RWPE1 (cell line): Measurements from ENCODE around the gene TTYH2.
A peak's percentile ranks its signal among the peaks of the same experiment; 100 is the strongest.

Source experiments
- CTCF ChIA-PET: fragments of 350-600 bp; sonication (Branson Sonifier 250); formaldehyde crosslinking; extraction: SDS; loops from one replicate; lab custom pipeline; 2021; lab: Yijun Ruan, JAX
- POLR2A ChIA-PET: fragments of 400-600 bp; formaldehyde crosslinking; extraction: SDS; loops from one replicate; lab custom pipeline; 2020; ENCODE audit warnings: antibody characterized with exemption; ENCODE audit not compliant: low non-redundant PET; lab: Yijun Ruan, JAX
- DNase-seq: peaks from one replicate; pipeline ENCODE4 v3.0.0; 2012; ENCODE audit warnings: low spot score
- H3K27ac ChIP-seq: fragments of 450-650 bp; 2 replicates; pipeline ENCODE4 v1.5.1; 2017
- TF ChIP-seq, protein P1 (sequence below): fragments of 450-650 bp; conservative IDR thresholded peaks from 2 replicates; pipeline ENCODE4 v1.5.1; 2017; ENCODE audit warnings: low read depth, mild to moderate bottlenecking

Gene TTYH2

DNA sequence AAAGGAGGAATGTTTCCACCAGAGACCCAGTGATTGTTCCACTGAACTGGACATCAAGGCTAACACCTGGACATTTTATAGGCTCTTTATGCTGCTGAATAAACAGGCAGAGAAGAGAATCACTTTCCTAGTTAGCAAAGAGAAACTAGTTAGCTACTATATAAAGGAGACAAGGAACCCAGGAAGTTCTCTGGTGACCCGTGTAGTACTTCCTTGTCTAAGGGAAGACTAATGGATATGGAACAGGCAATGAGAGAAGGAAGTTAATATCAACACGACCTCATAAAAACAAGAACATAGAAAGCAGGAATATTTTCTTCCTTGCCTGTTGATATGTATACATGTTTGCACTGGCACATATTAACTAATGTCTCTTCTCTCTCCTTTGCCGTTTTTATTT, 40.7 kb upstream of the TTYH2 start:
- POLR2A ChIA-PET = no interaction called here
- TF ChIP-seq, protein P1, sequence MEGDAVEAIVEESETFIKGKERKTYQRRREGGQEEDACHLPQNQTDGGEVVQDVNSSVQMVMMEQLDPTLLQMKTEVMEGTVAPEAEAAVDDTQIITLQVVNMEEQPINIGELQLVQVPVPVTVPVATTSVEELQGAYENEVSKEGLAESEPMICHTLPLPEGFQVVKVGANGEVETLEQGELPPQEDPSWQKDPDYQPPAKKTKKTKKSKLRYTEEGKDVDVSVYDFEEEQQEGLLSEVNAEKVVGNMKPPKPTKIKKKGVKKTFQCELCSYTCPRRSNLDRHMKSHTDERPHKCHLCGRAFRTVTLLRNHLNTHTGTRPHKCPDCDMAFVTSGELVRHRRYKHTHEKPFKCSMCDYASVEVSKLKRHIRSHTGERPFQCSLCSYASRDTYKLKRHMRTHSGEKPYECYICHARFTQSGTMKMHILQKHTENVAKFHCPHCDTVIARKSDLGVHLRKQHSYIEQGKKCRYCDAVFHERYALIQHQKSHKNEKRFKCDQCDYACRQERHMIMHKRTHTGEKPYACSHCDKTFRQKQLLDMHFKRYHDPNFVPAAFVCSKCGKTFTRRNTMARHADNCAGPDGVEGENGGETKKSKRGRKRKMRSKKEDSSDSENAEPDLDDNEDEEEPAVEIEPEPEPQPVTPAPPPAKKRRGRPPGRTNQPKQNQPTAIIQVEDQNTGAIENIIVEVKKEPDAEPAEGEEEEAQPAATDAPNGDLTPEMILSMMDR = no peak

DNA sequence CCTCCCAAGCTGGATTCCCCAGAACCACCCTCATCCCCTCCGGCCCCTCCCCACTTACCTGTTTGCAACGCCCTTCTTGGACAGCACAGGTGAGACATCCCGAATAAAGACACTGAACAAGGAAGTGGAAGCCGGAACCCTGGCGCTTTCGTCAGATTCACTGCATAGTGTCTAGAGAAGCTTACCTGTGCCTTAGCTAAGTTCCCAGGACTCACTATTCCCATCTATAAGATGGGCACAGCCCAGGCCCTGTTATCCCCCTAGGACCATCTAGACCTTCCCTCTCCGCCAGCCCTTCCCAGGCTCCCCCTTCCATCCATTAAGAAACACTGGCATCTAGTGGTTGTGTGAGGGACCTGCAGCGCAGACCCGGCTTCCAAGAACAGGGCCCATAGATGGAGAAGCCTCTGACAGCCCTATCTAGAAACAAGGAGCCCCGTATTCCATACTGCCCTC, 36.8 kb upstream of the TTYH2 start:
- TF ChIP-seq, protein P1 = peak; percentile 89
- POLR2A ChIA-PET = interaction anchor here (0.6 kb wide), 1 partner anchor 864 kb away, joined by 3 read pairs; no protein-coding TSS in a partner anchor
- no peak overlapping the region for H3K27ac ChIP-seq
- CTCF ChIA-PET = interaction anchor here (0.5 to 1.7 kb wide), 4 partner anchors 334 to 919 kb away, joined by 3 to 7 read pairs (median 5); no protein-coding TSS in a partner anchor
- DNase-seq = peak; percentile 67

More for the DNA sequence above, 40.7 kb upstream of the TTYH2 start:
- H3K27ac ChIP-seq = no peak overlapping the region
- DNase-seq = no peak
- CTCF ChIA-PET = no interaction called here

DNA sequence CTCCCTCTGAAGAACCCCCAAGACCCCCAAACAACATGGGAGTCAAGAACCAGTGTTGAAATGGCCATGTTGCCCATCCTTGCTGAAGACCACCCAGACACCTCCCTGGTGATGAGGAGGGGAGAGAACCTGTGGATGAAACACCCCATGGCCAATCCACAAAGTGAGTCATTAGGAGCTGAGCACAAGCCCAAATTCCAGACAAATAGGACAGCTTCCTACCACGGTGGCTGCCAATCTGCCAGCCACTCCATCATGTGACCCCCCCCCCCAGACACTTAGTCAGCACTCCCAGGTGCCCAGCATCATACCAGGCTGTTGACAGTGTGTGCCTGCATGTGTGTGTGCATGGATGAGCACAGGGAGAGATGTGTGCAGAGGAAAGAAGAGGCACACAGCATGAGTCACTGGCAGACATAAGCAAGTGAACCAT, 36.3 kb upstream of the TTYH2 start:
- POLR2A ChIA-PET = no interaction called here

DNA sequence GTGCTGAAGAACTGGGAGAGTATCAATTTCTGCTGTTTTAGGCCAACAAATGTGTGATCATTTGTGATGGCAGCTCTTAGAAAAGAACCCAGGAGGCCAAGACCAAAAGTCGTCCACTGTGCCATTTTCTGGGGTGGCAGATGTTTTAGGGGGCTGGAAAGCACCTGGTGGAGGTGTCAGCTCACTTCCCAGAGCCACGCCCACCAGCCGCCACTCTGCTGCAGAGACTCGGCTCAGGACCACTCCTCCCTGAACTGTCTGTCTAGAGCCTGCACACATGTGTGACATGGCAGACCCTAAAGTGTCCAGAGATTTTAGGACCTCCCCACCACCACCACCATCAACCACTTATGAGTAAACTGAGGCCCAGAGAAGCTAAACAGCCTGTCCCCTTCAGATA, 33.8 kb upstream of the TTYH2 start:
- ChIA-PET POLR2A (no interaction called here), CTCF (no interaction called here)
- TF ChIP-seq, protein P1 = no peak
- H3K27ac ChIP-seq = no peak overlapping the region
- no peak for DNase-seq

More for the DNA sequence above, 36.3 kb upstream of the TTYH2 start:
- H3K27ac ChIP-seq = no peak overlapping the region
- peak; percentile 25 for DNase-seq
- CTCF ChIA-PET = no interaction called here
- TF ChIP-seq, protein P1 = peak; percentile 42; the same call in 1 of the 2 replicates

GRCh38 chr17:74180336-74180735, 33.0 kb upstream of the TTYH2 start:
- TF ChIP-seq, protein P1 = no peak
- CTCF ChIA-PET = no interaction called here
- H3K27ac ChIP-seq = no peak overlapping the region
- POLR2A ChIA-PET = no interaction called here
- DNase-seq = no peak

- TF ChIP-seq, protein P1 = no peak
- ChIA-PET POLR2A (no interaction called here), CTCF (interaction anchor here (1.6 kb wide), 1 partner anchor 18 kb away, joined by 4 read pairs; no protein-coding TSS in a partner anchor)
- DNase-seq = no peak
- H3K27ac ChIP-seq = no peak overlapping the region
These were observed 32.0 kb upstream of the TTYH2 start for GRCh38 chr17:74181341-74181740.
